Measurements from ENCODE around the gene DPP10. TPM values are rescaled to one million over a fixed set of nuclear protein-coding genes. Genes with fewer than 3 reads are reported as not detected.

Gene DPP10
- total RNA-seq, 2 donors from 2014 or later: not detected

- Histone ChIP-seq H3K36me3 (no peaks in the 10 kb centered on the region), H3K4me3 (no peak overlapping the region), H3K27ac (no peak overlapping the region), H3K4me1 (ENCODE audit: control insufficient read depth in 1 of 2, low read depth in 2 of 2) (no peaks in the 10 kb centered on the region), H3K27me3 (replicated peaks; ENCODE audit: insufficient read depth) (no peaks in the 10 kb centered on the region), H3K9me3 (no peaks in the 10 kb centered on the region)
- TF ChIP-seq CTCF (IDR thresholded peaks at IDR 0.05): no peak
- ATAC-seq (ENCODE audit: insufficient number of reproducible peaks, low FRiP score, low read depth) (no peak), DNase-seq (ENCODE audit: low spot score) (no peak)
Measured at GRCh38 chr2:115214050-115214449, 771.6 kb downstream of the DPP10 start.

GRCh38 chr2:115219296-115219695 is 776.9 kb downstream of the DPP10 start:
- H3K4me1 ChIP-seq (ENCODE audit: control insufficient read depth in 1 of 2, low read depth in 2 of 2): no peaks in the 10 kb centered on the region
- H3K27ac ChIP-seq: no peak overlapping the region
- DNase-seq (ENCODE audit: low spot score): no peak
- H3K27me3 ChIP-seq (replicated peaks; ENCODE audit: insufficient read depth): no peaks in the 10 kb centered on the region
- no peak for TF ChIP-seq CTCF (IDR thresholded peaks at IDR 0.05)
- H3K36me3 ChIP-seq: no peaks in the 10 kb centered on the region
- no peak overlapping the region for H3K4me3 ChIP-seq
- H3K9me3 ChIP-seq: no peaks in the 10 kb centered on the region
- no peak for ATAC-seq (ENCODE audit: insufficient number of reproducible peaks, low FRiP score, low read depth)

GRCh38 chr2:115234186-115234585 is 791.7 kb downstream of the DPP10 start:
- Histone ChIP-seq H3K36me3 (no peaks in the 10 kb centered on the region), H3K9me3 (no peaks in the 10 kb centered on the region), H3K4me1 (ENCODE audit: control insufficient read depth in 1 of 2, low read depth in 2 of 2) (no peaks in the 10 kb centered on the region), H3K27me3 (replicated peaks; ENCODE audit: insufficient read depth) (no peaks in the 10 kb centered on the region), H3K27ac (no peak overlapping the region), H3K4me3 (no peak overlapping the region)
- no peak for DNase-seq (ENCODE audit: low spot score)
- no peak for TF ChIP-seq CTCF (IDR thresholded peaks at IDR 0.05)
- ATAC-seq (ENCODE audit: insufficient number of reproducible peaks, low FRiP score, low read depth): no peak

- H3K4me1 ChIP-seq (ENCODE audit: control insufficient read depth in 1 of 2, low read depth in 2 of 2): no peaks in the 10 kb centered on the region
- no peaks in the 10 kb centered on the region for H3K27me3 ChIP-seq (replicated peaks; ENCODE audit: insufficient read depth)
- TF ChIP-seq CTCF (IDR thresholded peaks at IDR 0.05): no peak
- no peak for ATAC-seq (ENCODE audit: insufficient number of reproducible peaks, low FRiP score, low read depth)
- H3K27ac ChIP-seq: no peak overlapping the region
- H3K36me3 ChIP-seq: no peaks in the 10 kb centered on the region
- H3K4me3 ChIP-seq: no peak overlapping the region
- no peak for DNase-seq (ENCODE audit: low spot score)
- H3K9me3 ChIP-seq: no peaks in the 10 kb centered on the region
Measured at GRCh38 chr2:115234737-115235136, 792.3 kb downstream of the DPP10 start.

- DNase-seq (ENCODE audit: low spot score) (no peak), ATAC-seq (ENCODE audit: insufficient number of reproducible peaks, low FRiP score, low read depth) (no peak)
- Histone ChIP-seq H3K36me3 (no peaks in the 10 kb centered on the region), H3K27ac (no peak overlapping the region), H3K4me1 (ENCODE audit: control insufficient read depth in 1 of 2, low read depth in 2 of 2) (no peaks in the 10 kb centered on the region), H3K27me3 (replicated peaks; ENCODE audit: insufficient read depth) (no peaks in the 10 kb centered on the region), H3K9me3 (no peaks in the 10 kb centered on the region), H3K4me3 (no peak overlapping the region)
- TF ChIP-seq CTCF (IDR thresholded peaks at IDR 0.05): no peak
Measured at GRCh38 chr2:115248066-115248465, 805.6 kb downstream of the DPP10 start.
